Measurements from ENCODE around the gene ENPP6.

ENPP6 gene

GRCh38 chr4:184104419-184105101, 113.1 kb downstream of the ENPP6 start:
- DNase-seq (ENCODE audit: low read depth) = no peak

- DNase-seq (ENCODE audit: low read depth) = no peak
These were observed 114.0 kb downstream of the ENPP6 start for GRCh38 chr4:184103527-184104264.

GRCh38 chr4:184102927-184103326, 114.7 kb downstream of the ENPP6 start:
- no peak for DNase-seq (ENCODE audit: low read depth)

- no peak for DNase-seq (ENCODE audit: low read depth)
These were observed 115.2 kb downstream of the ENPP6 start for GRCh38 chr4:184102488-184102887.

GRCh38 chr4:184101711-184102110, 116.0 kb downstream of the ENPP6 start:
- DNase-seq (ENCODE audit: low read depth) = no peak

- no peak for DNase-seq (ENCODE audit: low read depth)
These were observed 117.3 kb downstream of the ENPP6 start for GRCh38 chr4:184100297-184100885.

GRCh38 chr4:184099535-184099966, 118.1 kb downstream of the ENPP6 start:
- no peak for DNase-seq (ENCODE audit: low read depth)

GRCh38 chr4:184099000-184099399, 118.7 kb downstream of the ENPP6 start:
- no peak for DNase-seq (ENCODE audit: low read depth)

- no peak for DNase-seq (ENCODE audit: low read depth)
These were observed 119.9 kb downstream of the ENPP6 start for GRCh38 chr4:184097815-184098214.

- no peak for DNase-seq (ENCODE audit: low read depth)
These were observed 120.5 kb downstream of the ENPP6 start for GRCh38 chr4:184097241-184097605.

GRCh38 chr4:184096561-184097240, 121.0 kb downstream of the ENPP6 start:
- no peak for DNase-seq (ENCODE audit: low read depth)

GRCh38 chr4:184094532-184095159, 123.0 kb downstream of the ENPP6 start:
- DNase-seq (ENCODE audit: low read depth) = no peak

- no peak for DNase-seq (ENCODE audit: low read depth)
These were observed 125.7 kb downstream of the ENPP6 start for GRCh38 chr4:184091986-184092385.

- DNase-seq (ENCODE audit: low read depth) = no peak
These were observed 127.1 kb downstream of the ENPP6 start for GRCh38 chr4:184090571-184090970.

- no peak for DNase-seq (ENCODE audit: low read depth)
These were observed 137.0 kb downstream of the ENPP6 start for GRCh38 chr4:184080674-184081073.

- no peak for DNase-seq (ENCODE audit: low read depth)
These were observed 142.8 kb downstream of the ENPP6 start for GRCh38 chr4:184074677-184075388.

- DNase-seq (ENCODE audit: low read depth) = no peak
These were observed 149.6 kb downstream of the ENPP6 start for GRCh38 chr4:184067931-184068554.

- no peak for DNase-seq (ENCODE audit: low read depth)
These were observed 150.9 kb downstream of the ENPP6 start for GRCh38 chr4:184066584-184067300.

GRCh38 chr4:184064877-184065276, 152.8 kb downstream of the ENPP6 start:
- DNase-seq (ENCODE audit: low read depth) = no peak

GRCh38 chr4:184062769-184063168, 154.9 kb downstream of the ENPP6 start:
- DNase-seq (ENCODE audit: low read depth) = no peak
